GM18951 (cell line): Measurements from ENCODE around the gene PRSS22.
"Not testable (repeated sequence)": the region's sequence is repeated elsewhere in the genome, so short reads cannot be mapped to it uniquely, and the experiment has no call there.

Experiments
- POLR2A ChIP-seq: IDR thresholded peaks from 4 replicates; pipeline ENCODE4 v1.6.1; 2011; ENCODE audit warnings: mild to moderate bottlenecking; ENCODE audit not compliant: insufficient read length, insufficient read depth; ENCODE audit errors: extremely low read depth
- in situ Hi-C: fragments of 300-500 bp; cut with MboI; formaldehyde crosslinking; loops from one replicate; pipeline ENCODE4 v1.12.0; 2022; ENCODE audit warnings: low sequenced_read_pairs, mixed read lengths, inconsistent platforms; ENCODE audit not compliant: unreplicated experiment

PRSS22 gene, protein sequence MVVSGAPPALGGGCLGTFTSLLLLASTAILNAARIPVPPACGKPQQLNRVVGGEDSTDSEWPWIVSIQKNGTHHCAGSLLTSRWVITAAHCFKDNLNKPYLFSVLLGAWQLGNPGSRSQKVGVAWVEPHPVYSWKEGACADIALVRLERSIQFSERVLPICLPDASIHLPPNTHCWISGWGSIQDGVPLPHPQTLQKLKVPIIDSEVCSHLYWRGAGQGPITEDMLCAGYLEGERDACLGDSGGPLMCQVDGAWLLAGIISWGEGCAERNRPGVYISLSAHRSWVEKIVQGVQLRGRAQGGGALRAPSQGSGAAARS

DNA sequence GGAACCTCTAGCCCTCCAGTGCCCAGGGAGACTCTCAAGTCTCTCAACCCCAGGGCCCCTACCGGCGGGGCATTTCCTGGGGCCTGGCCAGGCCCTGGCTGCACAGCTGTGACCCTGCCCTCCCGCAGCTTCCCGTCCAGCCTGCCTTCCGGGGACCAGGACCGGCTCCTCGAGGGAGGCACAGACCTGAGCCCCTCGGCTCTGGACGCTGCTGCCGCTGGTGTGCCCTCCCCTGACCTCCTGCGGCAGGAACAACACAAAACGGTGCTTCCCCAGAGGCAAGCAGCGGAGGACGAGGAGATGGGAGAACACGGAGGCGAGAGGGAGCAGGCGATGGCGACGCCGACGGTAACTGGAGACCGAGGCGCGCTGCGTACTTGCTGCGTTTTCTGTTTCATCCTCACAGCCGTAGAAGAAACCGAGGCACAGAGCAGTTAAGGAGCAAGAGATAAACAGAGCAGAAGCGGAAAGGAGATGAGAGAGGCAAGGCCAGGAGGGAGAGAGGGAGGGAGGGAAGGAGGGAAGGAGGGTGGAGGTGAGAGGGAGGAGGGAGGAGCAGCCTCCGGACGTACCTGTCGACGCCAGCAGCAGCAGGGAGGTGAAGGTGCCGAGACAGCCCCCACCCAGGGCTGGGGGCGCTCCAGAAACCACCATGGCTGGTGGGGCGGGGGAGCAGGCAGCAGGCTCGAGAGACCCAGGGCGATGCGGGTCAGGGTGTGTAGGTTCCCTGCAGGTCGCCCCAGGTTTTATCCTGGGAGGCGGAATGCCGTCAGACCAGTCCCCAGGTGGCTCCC is at the start of gene PRSS22:
Gene PRSS22, minus strand, starts transcription at position 720 of the 794 bp plus-strand sequence. Its CDS starts 66 bp downstream, at position 654.
- TF ChIP-seq POLR2A: no peak
- in situ Hi-C loops: no loop called here

DNA sequence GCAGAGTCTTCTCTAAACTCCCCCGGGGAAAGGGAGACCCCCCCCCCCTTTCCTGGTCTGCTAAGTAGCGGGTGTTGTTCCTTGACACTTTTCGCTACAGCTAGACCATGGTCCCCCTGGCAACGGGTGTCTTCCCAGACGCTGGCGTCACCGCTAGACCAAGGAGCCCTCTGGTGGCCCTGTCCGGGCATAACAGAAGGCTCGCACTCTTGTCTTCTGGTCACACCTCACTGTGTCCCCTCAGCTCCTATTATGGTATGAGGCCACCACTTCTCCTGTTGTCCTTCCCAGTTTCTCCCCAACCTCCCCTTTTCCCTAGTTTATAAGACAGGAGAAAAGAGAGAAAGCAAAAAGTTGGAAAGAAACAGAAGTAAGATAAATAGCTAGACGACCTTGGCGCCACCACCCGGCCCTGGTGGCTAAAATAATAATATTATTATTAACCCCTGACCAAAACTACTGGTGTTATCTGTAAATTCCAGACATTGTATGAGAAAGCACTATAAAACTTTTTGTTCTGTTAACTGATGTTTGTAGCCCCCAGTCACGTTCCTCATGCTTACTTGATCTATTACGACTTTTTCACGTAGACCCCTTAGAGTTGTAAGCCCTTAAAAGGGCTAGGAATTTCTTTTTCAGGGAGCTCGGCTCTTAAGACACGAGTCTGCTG is 49.2 kb upstream of the PRSS22 start:
- in situ Hi-C loops: not testable (repeated sequence)

DNA sequence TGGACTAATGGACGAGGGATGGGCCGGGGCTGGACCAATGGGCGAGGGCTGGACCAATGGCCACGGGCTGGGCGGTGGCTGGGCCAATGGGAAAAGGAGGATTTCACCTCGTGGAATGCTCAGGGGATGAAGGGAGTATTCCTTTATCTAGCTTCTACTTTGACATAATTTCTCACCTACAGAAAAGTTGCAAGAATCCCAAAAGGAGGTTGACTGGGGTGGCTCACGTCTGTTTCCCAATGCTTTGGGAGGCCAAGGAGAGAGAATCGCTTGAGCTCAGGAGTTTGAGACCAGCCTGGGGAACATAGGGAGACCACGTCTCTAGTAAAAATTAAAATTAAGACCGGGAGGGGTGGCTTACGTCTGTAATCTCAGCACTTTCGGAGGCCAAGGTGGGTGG is 48.0 kb upstream of the PRSS22 start:
- in situ Hi-C loops: no loop called here
- no peak for TF ChIP-seq POLR2A

DNA sequence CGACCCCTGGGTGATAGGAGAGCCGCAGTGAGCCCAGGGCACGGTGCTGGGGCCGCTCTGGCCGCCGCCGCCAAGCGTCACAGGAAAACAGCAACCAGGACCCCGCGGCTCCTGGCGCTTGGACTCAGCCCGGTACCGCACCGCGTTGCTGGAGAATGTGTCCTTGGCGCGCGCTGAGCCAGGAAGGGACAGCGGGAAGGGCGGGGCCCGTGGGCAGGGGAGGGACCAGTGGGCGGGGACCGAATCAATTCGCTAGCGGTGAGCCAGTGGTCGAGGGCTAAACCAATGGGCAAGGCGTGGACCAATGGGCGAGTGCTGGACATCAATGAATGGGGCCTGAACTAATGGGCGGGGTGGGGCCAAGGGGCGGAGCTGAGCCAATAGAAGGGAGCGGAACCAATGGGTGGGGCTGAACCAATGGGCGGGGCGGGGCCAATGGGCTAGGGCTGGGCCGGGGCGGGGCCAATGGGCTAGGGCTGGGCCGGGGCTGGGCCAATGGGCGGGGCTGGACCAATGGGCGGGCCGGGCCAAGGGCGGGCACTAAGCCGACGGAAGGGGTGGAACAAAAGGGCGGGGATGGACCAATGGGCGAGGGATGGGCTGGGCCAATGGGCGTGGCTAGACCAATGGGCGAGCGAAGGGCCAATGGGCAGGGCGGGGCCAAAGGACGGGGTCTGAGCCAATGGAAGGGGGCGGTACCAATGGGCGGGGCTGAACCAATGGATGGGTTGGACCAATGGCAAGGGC is 47.4 kb upstream of the PRSS22 start:
- peak; percentile 96 for TF ChIP-seq POLR2A
- in situ Hi-C loops: no loop called here

DNA sequence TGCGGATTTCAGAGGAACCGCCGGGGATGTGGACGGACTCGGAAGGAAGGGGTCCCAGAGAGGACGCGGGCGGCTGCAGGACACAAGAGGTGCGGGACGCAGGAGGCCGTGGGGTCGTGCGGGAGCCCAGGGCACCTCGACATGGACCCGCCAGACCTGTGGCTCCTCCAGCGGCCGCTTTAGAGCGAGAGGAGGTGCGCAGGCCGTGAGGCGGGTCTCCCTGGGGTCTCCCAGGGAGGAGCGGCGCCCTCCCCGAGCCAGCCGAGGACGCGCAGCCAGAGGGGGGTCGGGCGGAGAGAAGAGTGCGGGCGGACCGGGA is 46.9 kb upstream of the PRSS22 start:
- in situ Hi-C loops: no loop called here
- TF ChIP-seq POLR2A: no peak

DNA sequence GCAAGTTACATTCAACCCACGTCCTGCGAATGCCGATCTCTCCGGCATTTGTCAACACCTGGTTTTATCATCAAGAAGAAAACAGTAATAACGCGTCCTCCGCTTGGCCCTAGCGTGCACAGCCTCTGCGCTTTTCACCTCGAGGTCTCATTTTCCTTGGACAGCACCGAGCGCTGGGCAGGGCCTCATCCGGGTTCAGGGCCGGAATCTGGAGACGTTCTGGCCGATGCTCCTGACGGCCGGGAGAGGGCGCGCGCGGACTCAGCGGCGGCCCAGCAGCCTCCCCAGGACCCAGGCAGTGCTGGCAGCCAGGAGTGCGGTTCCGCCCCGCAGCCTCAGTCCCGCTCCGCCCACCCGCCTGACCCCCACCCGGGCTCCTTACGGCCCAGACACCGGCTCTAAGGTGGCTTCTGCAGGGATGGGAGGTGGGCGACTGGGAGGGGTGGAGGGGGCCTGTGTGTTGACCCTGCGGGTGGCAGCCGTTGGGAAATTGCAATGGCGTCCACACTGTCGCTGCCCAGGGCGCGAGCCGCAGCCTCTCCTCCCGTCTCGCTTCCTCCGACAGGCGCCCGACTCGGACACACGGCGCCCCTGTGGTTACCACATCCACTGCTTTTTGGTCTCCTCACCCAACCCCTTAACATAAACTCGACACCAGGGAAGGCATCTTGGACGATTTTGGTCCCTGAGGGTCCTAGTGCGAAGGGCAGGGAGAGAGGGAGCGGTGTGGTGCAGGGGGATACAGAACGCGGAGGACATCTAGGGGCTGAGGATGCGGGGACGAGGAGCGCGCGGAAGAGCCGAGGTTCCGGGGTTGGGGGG is 46.3 kb upstream of the PRSS22 start:
- in situ Hi-C loops: no loop called here
- peak; percentile 49 for TF ChIP-seq POLR2A

DNA sequence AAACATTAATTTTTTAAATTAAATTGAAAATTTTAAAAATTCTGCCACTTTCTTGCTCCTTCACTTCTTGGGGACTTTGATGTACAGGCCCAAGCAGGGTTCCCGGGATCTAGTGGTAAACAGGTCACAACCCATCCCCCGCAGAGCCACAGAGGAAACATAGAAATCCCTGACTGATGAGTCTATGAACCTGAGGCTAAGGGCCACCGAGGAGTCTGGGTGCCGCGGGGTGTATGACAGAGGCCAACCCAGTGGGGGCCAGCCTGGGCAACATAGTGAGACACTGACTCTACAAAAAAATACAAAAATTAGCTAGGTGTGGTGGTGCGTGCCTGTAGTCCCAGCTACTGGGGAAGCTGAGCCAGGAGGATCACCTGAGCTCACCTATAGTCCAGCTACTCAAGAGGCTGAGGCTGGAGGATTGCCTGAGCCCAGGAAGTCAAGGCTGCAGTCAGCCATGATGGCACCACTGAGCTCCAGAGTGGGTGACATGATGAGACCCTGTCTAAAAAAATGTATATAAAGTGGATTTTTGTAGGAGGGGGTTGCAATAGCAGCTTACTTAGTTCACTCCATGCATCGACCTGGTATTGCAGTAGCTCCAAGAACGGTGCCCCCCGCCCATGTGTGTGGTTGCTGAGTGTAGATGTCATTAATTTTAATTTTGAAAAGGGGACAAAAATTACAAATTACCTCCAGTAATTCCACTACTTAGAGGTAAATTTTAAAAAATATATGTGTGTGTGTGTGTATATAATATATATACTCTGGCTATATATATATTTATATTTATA is 44.6 kb upstream of the PRSS22 start:
- no peak for TF ChIP-seq POLR2A
- in situ Hi-C loops: no loop called here

DNA sequence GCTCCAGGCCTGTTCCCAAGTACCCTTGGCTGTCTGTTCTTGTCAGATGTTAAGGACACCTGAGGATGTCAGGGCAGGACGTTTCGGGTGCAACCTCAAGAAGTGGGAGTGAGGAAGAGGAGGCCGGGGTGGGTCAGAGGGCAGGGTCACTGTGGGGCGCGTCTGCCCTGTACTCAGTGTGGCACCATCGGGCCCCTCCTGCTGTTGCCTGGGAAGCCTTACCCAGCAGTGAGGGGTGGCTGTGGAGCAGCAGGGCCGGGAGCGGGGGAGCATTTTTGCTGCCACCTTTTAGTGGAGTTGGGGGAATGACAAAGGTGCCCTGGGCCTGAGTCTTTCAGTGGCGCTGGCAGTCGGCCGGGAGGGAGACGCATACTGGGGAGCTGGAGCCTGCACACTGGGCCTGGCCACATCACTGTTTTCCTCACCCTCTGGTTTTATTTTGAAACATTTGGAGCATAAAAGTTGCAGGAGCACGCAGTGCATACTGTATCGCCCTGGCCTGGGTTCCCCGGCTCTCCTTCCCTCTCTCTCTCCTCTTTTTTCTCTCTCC is 42.6 kb upstream of the PRSS22 start:
- TF ChIP-seq POLR2A: no peak
- in situ Hi-C loops: no loop called here

DNA sequence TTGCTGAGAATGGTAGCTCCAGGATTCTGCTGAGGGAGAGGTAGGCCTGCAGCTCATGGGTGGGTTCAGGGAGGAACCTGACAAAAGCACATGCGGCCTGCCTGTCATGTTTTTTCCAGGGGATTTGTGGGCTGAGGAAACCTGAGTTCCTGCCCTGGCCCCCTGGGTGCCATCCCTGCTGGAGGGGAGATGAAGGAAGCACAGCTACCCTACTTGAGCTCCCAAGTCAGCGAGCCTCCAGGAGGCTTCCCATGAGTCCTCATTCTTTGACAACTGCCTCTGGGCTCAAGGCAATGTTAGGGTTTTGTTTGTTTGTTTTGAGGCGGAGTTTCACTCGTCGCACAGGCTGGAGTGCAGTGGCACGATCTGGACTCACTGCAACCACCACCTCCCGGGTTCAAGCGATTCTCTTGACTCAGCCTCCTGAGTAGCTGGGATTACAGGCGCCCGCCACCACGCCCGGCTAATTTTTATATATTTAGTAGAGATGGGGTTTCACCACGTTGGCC is 41.6 kb upstream of the PRSS22 start:
- in situ Hi-C loops: no loop called here

DNA sequence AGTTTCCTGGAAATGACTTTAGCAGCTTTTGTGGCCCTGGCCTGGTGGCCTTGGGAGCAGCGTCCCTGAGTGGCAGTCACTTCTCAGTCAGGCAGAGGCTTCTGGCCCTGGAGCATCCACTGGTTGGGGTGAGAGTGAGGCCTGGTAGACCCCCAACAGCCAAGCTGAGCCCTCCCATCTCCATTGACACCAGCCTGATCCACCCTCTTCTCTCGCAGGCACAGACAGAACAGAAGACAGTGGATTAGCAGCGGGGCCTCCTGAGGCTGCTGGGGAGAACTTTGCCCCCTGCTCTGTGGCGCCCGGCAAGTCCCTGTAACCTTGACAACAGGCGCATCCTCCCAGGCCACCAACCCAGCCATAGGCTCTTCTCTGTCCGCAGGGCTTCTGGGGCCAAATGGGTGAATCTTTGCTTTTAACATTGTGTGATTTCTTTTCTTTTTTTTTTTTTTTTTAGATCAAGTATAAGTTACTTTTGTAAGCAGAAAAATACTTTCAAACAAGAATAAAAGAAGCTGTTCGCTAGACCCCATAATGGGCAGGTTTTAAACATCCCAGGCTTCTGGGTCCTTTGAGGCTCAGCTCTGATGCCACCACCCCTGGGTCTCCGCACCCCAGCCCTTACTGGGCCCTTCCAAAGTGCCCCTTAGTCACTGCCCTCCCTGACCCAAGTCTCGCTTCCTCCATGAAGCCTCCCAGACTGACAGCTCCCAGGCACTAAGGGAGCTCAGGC is 41.0 kb upstream of the PRSS22 start:
- no peak for TF ChIP-seq POLR2A
- in situ Hi-C loops: no loop called here

More for the DNA sequence above, 41.6 kb upstream of the PRSS22 start:
- TF ChIP-seq POLR2A: no peak

DNA sequence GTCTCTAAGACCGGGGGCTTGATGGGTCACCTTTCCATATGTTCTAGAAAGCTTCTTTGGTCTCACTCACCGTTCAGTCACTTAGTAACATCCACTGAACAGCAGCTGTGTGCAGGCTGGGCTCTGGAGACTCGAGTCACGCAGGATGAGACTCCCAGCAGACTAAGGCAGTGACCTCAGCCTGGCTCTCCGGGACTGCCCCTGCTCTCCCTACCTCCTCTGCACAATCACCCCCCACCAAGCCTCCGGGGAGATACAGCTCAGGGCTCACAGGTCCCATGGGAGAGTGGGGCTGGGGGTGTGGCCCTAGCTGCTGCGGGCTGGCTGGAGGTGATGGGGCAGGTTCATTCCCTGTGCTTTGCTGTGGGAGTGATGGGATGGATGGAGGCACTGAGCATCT is 39.1 kb upstream of the PRSS22 start:
- in situ Hi-C loops: no loop called here

More for the DNA sequence above, 39.1 kb upstream of the PRSS22 start:
- TF ChIP-seq POLR2A: no peak
